Measurements from ENCODE around the gene CHD2.

GRCh38 chr15:93067649-93068085 is 167.5 kb downstream of the CHD2 start:
- no peak for TF ChIP-seq JUND (IDR thresholded peaks at IDR 0.05)
- TF ChIP-seq MAX (IDR thresholded peaks at IDR 0.05) = no peak
- TF ChIP-seq CTCF (IDR thresholded peaks at IDR 0.05; ENCODE audit: low read depth, low read length, missing input control) = no peak
- TF ChIP-seq YY1 (IDR thresholded peaks at IDR 0.05) = no peak
- TF ChIP-seq TAF1 (conservative IDR thresholded peaks at IDR 0.05) = no peak
